NK-92 treated with Interleukin-12 subunit alpha and Interleukin-12 subunit beta, amount 100 ng/mL, for 24 hours (cell line): ENCODE results near the gene MAP3K19.

Experiments
- DNase-seq: peaks from one replicate; lab custom pipeline; 2025; lab: John Stamatoyannopoulos, UW

Gene MAP3K19

DNA sequence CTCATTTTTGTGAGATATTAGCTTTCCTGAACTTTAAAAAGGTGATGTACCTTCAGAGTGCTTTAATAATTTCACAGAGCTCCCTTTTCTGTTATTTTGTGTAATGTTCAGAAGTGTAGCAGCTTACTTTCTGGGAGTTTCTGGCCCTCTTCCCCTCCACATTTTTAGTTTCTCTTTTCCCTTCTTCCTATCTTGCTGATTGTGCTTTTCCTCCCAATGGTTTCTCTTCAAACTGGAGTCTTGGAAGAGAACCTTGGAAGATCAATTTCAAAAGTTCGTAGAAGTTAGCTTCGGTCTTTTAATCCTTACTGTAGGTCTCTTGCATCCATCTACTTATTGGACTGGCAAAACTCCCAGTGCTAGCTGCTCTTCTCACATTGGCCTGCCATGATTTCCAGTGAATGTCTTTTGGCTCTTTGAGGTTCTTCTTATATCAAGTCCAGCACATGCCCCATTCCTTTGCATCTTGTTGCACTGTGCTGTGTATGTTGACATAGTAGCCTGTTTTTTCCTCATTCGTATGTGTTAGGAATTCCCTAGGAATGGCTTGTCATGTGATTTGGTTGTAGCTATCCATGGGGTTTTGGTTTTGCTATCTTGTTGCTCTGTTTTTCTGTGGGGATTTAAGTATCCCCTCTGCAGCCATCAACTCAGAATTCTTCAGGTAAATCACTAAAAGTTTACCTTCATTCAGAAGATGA, 120.9 kb downstream of the MAP3K19 start:
- DNase-seq = no peak

DNA sequence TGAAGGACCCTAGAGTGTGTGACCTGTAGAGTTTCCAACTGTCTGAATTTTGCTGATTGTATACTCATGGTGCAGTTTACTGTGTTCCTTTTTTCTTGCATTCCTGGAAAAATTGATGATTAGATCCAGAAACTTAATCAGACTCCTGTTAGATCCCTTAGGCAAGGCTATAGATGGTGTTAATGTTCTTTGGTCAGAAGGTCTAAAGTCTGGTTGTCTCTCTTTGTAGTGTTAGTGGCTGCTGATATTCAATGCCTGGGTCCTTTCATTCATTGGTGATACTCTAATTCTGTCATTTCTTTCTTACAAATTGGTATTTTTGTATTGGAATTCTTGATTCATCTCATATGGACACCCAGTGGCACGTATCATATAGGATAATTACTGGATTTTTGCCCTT, 122.3 kb downstream of the MAP3K19 start:
- no peak for DNase-seq

DNA sequence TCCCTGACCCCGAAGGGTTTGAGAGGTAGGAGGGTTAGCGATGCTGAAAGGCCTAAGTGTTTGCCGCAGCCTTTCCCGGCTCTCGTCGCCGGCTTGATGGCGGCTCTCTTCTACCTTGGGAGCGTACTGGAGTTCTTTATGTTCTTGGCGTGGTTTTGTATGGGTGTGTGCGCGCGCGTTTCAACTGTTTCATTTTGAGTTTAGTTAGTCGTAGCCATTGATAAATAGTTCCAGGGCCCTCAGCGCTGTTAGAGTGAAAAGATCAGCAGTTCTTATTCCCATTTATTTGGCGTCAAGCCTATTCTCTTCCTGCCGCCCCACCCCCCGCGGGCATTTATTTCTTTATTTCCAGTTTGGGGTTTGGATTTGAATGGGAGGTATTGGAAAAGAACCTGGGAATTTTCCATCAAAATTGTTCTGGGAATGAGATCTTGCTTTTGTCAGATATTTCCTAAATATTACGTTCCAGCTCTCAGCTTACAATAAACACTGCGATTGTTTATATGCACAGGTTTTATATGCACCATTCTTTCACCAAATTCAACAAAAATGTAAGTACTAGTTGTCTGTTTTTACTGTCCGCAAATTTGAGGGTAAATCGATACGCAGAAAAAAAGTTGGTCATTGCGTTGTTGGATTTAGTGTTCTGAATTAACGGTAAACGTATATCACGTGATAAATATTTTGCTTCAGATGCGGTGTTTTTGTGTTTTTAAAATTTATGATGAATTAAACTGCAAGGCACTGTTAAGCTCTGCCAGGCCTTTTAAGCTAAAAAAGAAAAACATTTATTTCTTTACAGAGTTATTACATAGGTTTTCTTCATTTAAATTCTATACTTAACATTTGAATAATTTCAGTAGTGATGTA, 127.7 kb downstream of the MAP3K19 start:
- peak; percentile 47 for DNase-seq

DNA sequence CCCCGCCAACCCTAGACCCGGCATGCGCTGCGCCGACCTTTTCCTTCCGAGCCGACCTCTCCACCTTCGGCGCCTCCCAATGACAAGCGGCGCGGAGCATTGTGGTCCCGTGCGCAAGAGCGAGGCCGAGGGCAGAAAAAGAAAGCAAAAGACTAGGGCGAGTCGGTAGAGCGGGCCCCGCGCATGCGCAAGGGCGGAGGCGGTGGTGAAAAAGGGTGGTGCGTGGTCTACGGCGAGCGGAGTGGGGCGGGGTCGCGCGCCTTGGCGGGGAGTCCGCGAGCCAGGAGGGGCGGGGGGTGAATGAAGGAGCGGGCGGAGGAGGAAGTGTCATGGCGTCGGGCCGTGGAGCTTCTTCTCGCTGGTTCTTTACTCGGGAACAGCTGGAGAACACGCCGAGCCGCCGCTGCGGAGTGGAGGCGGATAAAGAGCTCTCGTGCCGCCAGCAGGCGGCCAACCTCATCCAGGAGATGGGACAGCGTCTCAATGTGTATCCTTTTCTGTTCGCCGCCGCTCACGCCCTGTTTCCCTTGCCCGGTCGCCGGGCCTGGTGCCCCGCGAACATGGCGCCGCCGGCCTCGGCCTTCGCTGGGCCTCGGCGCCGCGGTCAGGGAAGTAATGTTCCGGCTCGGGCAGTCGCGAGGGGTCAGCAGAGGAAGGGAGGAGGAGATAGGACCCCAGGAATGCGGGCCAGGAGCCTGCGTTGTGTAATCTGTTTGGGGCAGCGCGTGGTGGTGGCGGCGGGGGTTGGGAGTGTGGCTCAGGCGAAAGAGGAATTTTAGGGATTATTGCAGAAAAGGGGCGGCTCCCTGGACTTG, 128.5 kb downstream of the MAP3K19 start, which contains the start of gene CCNT2:
Gene CCNT2 (plus strand): TSS at position 297 of the 815 bp plus-strand sequence. CDS start 33 bp downstream, at position 330.
- peak; percentile 99 for DNase-seq

DNA sequence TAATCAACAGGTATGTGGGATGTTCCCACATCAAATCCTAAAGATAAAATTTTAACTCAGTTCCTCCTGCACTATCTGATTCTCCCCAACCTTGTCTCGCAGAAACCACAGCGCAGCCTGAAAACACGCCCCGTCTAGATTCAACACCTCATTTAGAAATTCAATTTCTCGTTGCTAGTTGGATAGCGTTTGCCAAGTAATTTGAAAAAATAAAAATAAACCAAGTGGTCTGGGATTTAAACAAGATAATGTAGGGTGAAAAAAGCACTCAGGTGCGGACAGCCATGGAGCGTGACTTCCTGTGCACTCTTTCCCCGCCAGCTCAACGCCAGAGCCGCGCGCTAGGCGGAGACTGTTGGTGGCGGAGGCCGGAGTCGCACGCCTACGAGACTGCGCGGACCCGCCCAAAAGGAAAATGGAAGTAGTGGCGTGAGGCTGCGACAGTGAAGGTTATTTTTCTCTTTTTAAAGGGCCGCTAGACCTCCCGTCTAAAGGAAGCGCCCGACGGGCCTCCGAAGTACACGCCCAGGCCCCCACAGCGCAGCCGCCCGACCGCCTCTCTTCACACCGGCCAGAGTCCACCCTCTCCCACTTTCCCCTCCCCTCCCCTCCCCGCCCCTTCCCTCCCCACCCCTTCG, 129.2 kb downstream of the MAP3K19 start:
- peak; percentile 97 for DNase-seq

DNA sequence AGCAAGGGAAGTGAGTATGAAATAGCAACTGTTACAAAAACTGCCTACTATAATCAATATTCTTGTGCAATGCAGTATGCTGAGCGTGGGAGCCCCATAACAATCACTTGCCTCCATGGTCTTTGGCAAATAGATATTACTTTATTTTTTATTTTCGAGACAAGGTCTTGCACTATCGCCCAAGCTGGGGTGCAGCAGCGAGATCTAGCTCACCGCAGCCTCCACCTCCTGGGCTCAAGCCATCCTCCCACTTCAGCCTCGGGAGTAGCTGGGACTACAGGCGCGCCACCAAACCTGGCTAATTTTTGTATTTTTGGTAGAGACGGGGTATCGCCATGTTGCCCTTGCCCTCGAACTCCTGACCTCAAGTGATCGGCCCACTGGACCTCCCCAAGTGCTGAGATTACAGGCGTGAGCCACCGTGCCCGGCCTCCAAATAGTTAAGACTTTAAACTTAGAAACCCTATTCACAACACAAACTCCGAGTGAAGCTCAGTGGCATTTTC, 129.8 kb downstream of the MAP3K19 start:
- no peak for DNase-seq
